Heart left ventricle (tissue), 16 donors: ENCODE data around the gene OR13C3. TPM values are rescaled to one million over a fixed set of nuclear protein-coding genes. Genes with fewer than 3 reads are reported as not detected.

Experiments
- ATAC-seq, 4 donors: fragments of 200-7000 bp; cut with Tn5 transposase; one replicate each; pipeline ENCODE4 v1.9.1; 2020 to 2022; ENCODE audit warnings: moderate library complexity in 4 of 4, mild to moderate bottlenecking in 3 of 4, moderate number of reproducible peaks in 1 of 4
- DNase-seq, 5 donors: peaks; one replicate each; pipeline ENCODE4 v3.0.0-alpha.2; 2020
- H3K27ac ChIP-seq, 12 donors: fragments of 200-600 bp; sonication (generic) in 4 of 12; one replicate each; pipeline versions ENCODE4 v1.5.0 to v1.8.0; 2016 to 2022; ENCODE audit warnings: mild to moderate bottlenecking in 2 of 12
- H3K27me3 ChIP-seq, 9 donors: fragments of 200-600 bp; sonication (generic) in 2 of 9; one replicate each; pipeline versions ENCODE4 v1.5.1 to v1.8.0; 2016 to 2022; ENCODE audit warnings: mild to moderate bottlenecking in 3 of 9
- H3K36me3 ChIP-seq, 9 donors: fragments of 200-600 bp; sonication (generic) in 2 of 9; one replicate each; pipeline versions ENCODE4 v1.5.0 to v1.8.0; 2018 to 2022; ENCODE audit warnings: mild to moderate bottlenecking in 2 of 9
- H3K4me1 ChIP-seq, 12 donors: fragments of 200-600 bp; sonication (generic) in 4 of 12; one replicate each; pipeline versions ENCODE4 v1.5.0 to v1.8.0; 2016 to 2022; ENCODE audit warnings: mild to moderate bottlenecking in 3 of 12
- H3K4me3 ChIP-seq, 12 donors: fragments of 200-600 bp; sonication (generic) in 4 of 12; one replicate each; pipeline versions ENCODE4 v1.5.0 to v1.8.0; 2017 to 2022; ENCODE audit warnings: mild to moderate bottlenecking in 9 of 12, moderate library complexity in 4 of 12
- H3K9me3 ChIP-seq, 12 donors: fragments of 200-600 bp; sonication (generic) in 4 of 12; one replicate each; pipeline versions ENCODE4 v1.5.0 to v1.8.0; 2016 to 2022; ENCODE audit warnings: mild to moderate bottlenecking in 1 of 12
- POLR2A ChIP-seq, 2 donors: fragments of 450-650 bp; IDR thresholded peaks; one replicate each; pipeline ENCODE4 v1.6.1; 2017; ENCODE audit warnings: antibody characterized with exemption in 2 of 2, mild to moderate bottlenecking in 2 of 2, moderate library complexity in 2 of 2
- WGBS, 4 donors: extraction: QIAGEN DNeasy Blood & Tissue Kit in 2 of 4; methylation state at CpG; one replicate each; pipeline versions ENCODE4 v1.1.5 to v1.1.7; 2013 to 2018; 5-methylcytosine and 5-hydroxymethylcytosine counted together
- intact Hi-C, 10 donors: fragments of 100-400 bp; cut with DNase I; formaldehyde crosslinking; loops; one replicate each; pipeline versions ENCODE4 v1.11.1 to v1.14.2; 2022
- polyA plus RNA-seq, 2 donors: library from polyadenylated mRNA; stranded (reverse); fragments of 200-250 nt; gene quantifications; one replicate each; pipeline ENCODE4 v1.2.3, GENCODE V29; 2013
- total RNA-seq, 9 donors: library from RNA; depleted of rRNA in 2 of 9; stranded (reverse); fragments of >200 nt in 2 of 9; fragmentation: NEBNext Ultra II Directional in 3 of 9; extraction: Animal tissue kit (Norgen Biotek cat#: 25700) in 3 of 9; gene quantifications; one replicate each; pipeline versions ENCODE4 v1.1.0 to v1.2.4, GENCODE V29; 2016 to 2023
- TF ChIP-seq, protein P1 (sequence below), 12 donors: fragments of 200-600 bp; sonication (generic) in 4 of 12; IDR thresholded peaks; one replicate each; pipeline versions ENCODE4 v1.5.0 to v1.8.0; 2018 to 2022; ENCODE audit warnings: antibody characterized with exemption in 12 of 12, mild to moderate bottlenecking in 5 of 12
- donor health status: ischemic (EF 13 %, LVEDD 7.1; RV severe dilation, severe dysfunction).
- donor health status: healthy with polysubstance abuse.
- donor health status: DM: no; HTN: yes; CAD: no.
- donor health status: DM: no; HTN: no; CAD: no.
- donor health status: ischemic (EF 25% LVEDD 6.9; RV normal size, moderate dysfunction).
- donor health status: ischemic (EF 25% LVEDD 5.7; RV mildly dilated, moderate dysfunction).
- donor health status: healthy.
- donor health status: DM: yes; HTN: yes; CAD: no.
- donor health status: ischemic (EF 35%, LVEDD 5.7; RV mildly dilated, moderate dysfunction).
- donor health status: nonischemic (EF 11% LVEDD 7.7; RV severe dilation, severe dysfunction).
- donor health status: DM: yes; HTN: yes; CAD: no.
- donor health status: PGD.
- donor health status: ischemic (EF 29% LVEDD 5.4; RV normal size, mild dysfunction).
- donor health status: nonischemic (EF 23%, LVEDD 6.1; RV moderate dilation, normal function).

The OR13C3 gene
- total and polyA plus RNA-seq, 11 donors = not detected

DNA sequence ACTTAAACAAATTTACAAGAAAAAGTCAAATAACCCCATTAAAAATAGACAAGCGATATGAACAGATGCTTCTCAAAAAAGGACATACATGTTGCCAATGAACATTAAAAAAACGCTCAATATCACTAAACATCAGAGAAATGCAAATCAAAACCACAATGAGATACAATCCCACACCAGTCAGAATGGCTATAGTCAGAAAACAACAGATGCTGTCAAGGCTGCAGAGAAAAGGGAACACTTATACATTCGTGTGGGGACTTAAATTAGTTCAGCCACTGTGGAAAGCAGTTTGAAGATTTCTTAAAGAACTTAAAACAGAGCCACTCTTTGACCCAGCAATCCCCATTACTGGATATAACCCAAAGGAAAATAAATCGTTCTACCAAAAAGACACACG is 21.8 kb downstream of the OR13C3 start:
- Histone ChIP-seq H3K27me3 (no peaks in the 10 kb centered on the region), H3K4me3 (no peak overlapping the region), H3K36me3 (no peaks in the 10 kb centered on the region), H3K9me3 (no peaks in the 10 kb centered on the region), H3K4me1 (no peaks in the 10 kb centered on the region), H3K27ac (no peak overlapping the region)
- ATAC-seq (no peak), DNase-seq (no peak)
- intact Hi-C loops = no loop called here
- no peak for TF ChIP-seq POLR2A (IDR thresholded peaks at IDR 0.05)
- TF ChIP-seq, protein P1, sequence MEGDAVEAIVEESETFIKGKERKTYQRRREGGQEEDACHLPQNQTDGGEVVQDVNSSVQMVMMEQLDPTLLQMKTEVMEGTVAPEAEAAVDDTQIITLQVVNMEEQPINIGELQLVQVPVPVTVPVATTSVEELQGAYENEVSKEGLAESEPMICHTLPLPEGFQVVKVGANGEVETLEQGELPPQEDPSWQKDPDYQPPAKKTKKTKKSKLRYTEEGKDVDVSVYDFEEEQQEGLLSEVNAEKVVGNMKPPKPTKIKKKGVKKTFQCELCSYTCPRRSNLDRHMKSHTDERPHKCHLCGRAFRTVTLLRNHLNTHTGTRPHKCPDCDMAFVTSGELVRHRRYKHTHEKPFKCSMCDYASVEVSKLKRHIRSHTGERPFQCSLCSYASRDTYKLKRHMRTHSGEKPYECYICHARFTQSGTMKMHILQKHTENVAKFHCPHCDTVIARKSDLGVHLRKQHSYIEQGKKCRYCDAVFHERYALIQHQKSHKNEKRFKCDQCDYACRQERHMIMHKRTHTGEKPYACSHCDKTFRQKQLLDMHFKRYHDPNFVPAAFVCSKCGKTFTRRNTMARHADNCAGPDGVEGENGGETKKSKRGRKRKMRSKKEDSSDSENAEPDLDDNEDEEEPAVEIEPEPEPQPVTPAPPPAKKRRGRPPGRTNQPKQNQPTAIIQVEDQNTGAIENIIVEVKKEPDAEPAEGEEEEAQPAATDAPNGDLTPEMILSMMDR (IDR thresholded peaks at IDR 0.05) = no peak
- 68 to 75% (median 71%) methylated on average over 5 of the region's 5 CpGs for WGBS, 4 donors

DNA sequence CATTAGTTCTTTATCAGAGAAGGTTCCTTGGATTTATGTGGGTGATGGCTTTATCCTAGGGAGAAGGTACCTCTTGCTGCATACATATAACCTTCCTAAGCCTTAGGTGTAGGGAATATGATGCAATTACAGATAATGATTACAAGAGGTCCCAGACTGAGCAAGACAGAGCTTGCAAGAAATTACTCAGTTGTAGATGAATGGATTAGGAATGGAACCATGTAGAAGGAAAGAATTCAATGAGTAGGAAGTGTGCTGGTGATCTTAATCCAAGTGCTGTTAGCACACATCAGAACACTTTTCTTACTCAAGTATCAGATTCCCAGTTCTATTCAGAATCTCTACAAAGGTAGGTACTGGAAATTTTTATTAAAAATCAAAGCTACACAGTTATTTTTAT is 30.1 kb downstream of the OR13C3 start:
- H3K4me1 ChIP-seq = no peaks in the 10 kb centered on the region
- H3K9me3 ChIP-seq = no peaks in the 10 kb centered on the region
- no peak overlapping the region for H3K4me3 ChIP-seq
- H3K27ac ChIP-seq = no peak overlapping the region
- no peak for TF ChIP-seq POLR2A (IDR thresholded peaks at IDR 0.05)
- TF ChIP-seq, protein P1 (IDR thresholded peaks at IDR 0.05) = no peak
- DNase-seq = no peak
- H3K27me3 ChIP-seq = no peaks in the 10 kb centered on the region
- no peak for ATAC-seq
- intact Hi-C loops = no loop called here
- H3K36me3 ChIP-seq = no peaks in the 10 kb centered on the region

DNA sequence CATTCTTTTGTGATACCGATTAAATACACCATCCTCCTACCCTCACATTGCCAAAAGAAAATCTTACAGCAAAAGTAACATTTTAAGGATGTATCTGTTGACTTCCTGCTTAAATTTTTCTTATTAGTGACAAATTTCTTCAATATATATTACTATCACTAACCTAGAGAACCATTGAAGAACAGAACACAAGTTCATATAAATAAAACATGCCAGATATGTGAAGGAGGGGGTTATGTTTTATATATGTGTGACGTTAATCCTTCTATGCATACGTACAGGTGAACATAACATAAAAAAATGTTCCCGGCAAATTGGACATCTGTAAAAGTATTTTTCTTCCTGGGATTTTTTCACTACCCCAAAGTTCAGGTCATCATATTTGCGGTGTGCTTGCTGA is 32.7 kb downstream of the OR13C3 start, which contains the start of gene OR13F1:
Gene OR13F1 (plus strand): TSS at position 301 of the 400 bp plus-strand sequence. CDS start 0 bp downstream, at position 301.
- ATAC-seq = no peak
- 86 to 89% (median 88%) methylated on average over 5 of the region's 5 CpGs for WGBS, 4 donors
- intact Hi-C loops = no loop called here

DNA sequence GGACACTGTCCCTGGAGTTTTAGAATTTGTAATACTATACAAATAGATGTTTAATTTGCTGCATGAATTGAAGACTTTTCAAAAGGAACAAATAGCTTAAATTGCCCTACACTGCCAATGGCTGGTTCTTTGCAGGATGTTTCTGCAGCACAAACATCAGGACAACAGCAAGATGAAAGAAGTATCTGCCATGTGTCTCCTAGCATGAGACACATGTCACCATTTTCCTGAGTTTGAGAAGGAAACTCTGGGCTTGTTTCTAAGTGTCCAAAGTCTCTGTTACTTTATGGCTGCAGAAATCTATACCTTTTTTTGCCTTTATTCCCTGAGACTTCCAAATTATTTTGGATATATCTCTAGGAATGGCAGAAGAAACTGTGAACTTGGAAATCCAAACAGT is 33.2 kb downstream of the OR13C3 start:
- Histone ChIP-seq H3K4me1 (no peaks in the 10 kb centered on the region), H3K27me3 (no peaks in the 10 kb centered on the region), H3K36me3 (no peaks in the 10 kb centered on the region), H3K4me3 (no peak overlapping the region), H3K9me3 (no peaks in the 10 kb centered on the region), H3K27ac (no peak overlapping the region)
- ATAC-seq (no peak), DNase-seq (no peak)
- intact Hi-C loops = no loop called here
- TF ChIP-seq, protein P1 (IDR thresholded peaks at IDR 0.05) = no peak
- TF ChIP-seq POLR2A (IDR thresholded peaks at IDR 0.05) = no peak

More for the DNA sequence above, 32.7 kb downstream of the OR13C3 start, which contains the start of gene OR13F1:
- H3K27me3 ChIP-seq = no peaks in the 10 kb centered on the region
- no peak within 1 kb of the TSS for H3K27ac ChIP-seq
- no peaks in the 10 kb centered on the region for H3K36me3 ChIP-seq
- no peak for DNase-seq
- H3K9me3 ChIP-seq = no peaks in the 10 kb centered on the region
- H3K4me3 ChIP-seq = no peak within 1 kb of the TSS
- no peaks in the 10 kb centered on the region for H3K4me1 ChIP-seq
- TF ChIP-seq, protein P1 (IDR thresholded peaks at IDR 0.05) = no peak
- no peak for TF ChIP-seq POLR2A (IDR thresholded peaks at IDR 0.05)
